NCI-H187 (cell line): ENCODE measurements around the gene BCL11B.

ENCODE experiments used
- DNase-seq, 2 experiments: peaks; one replicate each; lab custom pipeline; 2025; lab: John Stamatoyannopoulos, UW

The BCL11B gene

GRCh38 chr14:99119554-99120525, 152.2 kb downstream of the BCL11B start:
- no peak for DNase-seq
